Pancreas (tissue), 10 donors: ENCODE data around the gene INSYN2A. TPM values are rescaled to one million over a fixed set of nuclear protein-coding genes. Genes with fewer than 3 reads are reported as not detected.

Experiments
- ATAC-seq, 4 donors: fragments of 200-7000 bp; cut with Tn5 transposase; one replicate each; pipeline versions ENCODE4 v1.8.0 to v1.9.1; 2020; ENCODE audit warnings: mild to moderate bottlenecking in 4 of 4, moderate library complexity in 4 of 4
- DNase-seq, 6 donors: peaks; one replicate each; pipeline ENCODE4 v3.0.0-alpha.2; 2020
- FAIRE-seq: peaks from 2 replicates; lab custom pipeline; 2012; peaks lifted over from hg19 to GRCh38; lab: Jason Lieb, UNC
- H3K27ac ChIP-seq, 4 donors: fragments of 200-600 bp; sonication (generic); 1 replicate in 3 of 4; 2 replicates in 1 of 4; pipeline versions ENCODE4 v1.5.0 to v1.8.0; 2020
- H3K27me3 ChIP-seq, 4 donors: fragments of 200-600 bp; one replicate each; pipeline ENCODE4 v1.8.0; 2021
- H3K36me3 ChIP-seq, 3 donors: fragments of 200-600 bp; sonication (generic) in 1 of 3; one replicate each; pipeline versions ENCODE4 v1.5.0 to v1.8.0; 2020 to 2021
- H3K4me1 ChIP-seq, 3 donors: fragments of 200-600 bp; one replicate each; pipeline ENCODE4 v1.8.0; 2021
- H3K4me3 ChIP-seq, 4 donors: fragments of 200-600 bp; sonication (generic) in 2 of 4; one replicate each; pipeline versions ENCODE4 v1.5.0 to v1.8.0; 2020 to 2021
- H3K9me3 ChIP-seq, 4 donors: fragments of 200-600 bp; one replicate each; pipeline ENCODE4 v1.8.0; 2021
- WGBS, 2 donors: extraction: QIAGEN DNeasy Blood & Tissue Kit; methylation state at CpG; one replicate each; pipeline ENCODE4 v1.1.7; 2013; 5-methylcytosine and 5-hydroxymethylcytosine counted together
- intact Hi-C, 3 donors: fragments of 100-400 bp; cut with DNase I; formaldehyde crosslinking; loops; one replicate each; pipeline versions ENCODE4 v1.11.1 to v1.14.2; 2022
- polyA plus RNA-seq, 2 donors: library from polyadenylated mRNA; stranded (reverse); fragments of 200-250 nt; gene quantifications; one replicate each; pipeline ENCODE4 v1.2.3, GENCODE V29; 2013
- total RNA-seq, 6 donors: library from RNA; stranded (reverse); fragmentation: NEBNext Ultra II Directional in 4 of 6; extraction: Animal tissue kit (Norgen Biotek cat#: 25700) in 4 of 6; gene quantifications; one replicate each; pipeline versions ENCODE4 v1.2.1 to v1.2.4, GENCODE V29; 2021 to 2023
- TF ChIP-seq, protein P1 (sequence below), 4 donors: fragments of 200-600 bp; sonication (generic) in 3 of 4; IDR thresholded peaks; one replicate each; pipeline versions ENCODE4 v1.5.0 to v1.8.0; 2021; ENCODE audit warnings: antibody characterized with exemption in 4 of 4
- donor health status: healthy with polysubstance abuse.
- donor health status: DM: no; HTN: no; CAD: no; lungs with moderate emphysema.
- donor health status: DM: no; HTN: no; CAD: no.
- donor health status: control.
- donor health status: control.
- donor health status: Bipolar disorder and iron deficiency.
- donor health status: DM: yes; HTN: yes; CAD: no.
- donor health status: DM: no; HTN: no; CAD: no.
- donor health status: DM: no; HTN: no; CAD: no.
- donor health status: DM: yes; HTN: yes; CAD: no.

Gene INSYN2A
- total and polyA plus RNA-seq, 8 donors, result 0.02 to 0.09 (median 0.08) TPM; not detected in 4

DNA sequence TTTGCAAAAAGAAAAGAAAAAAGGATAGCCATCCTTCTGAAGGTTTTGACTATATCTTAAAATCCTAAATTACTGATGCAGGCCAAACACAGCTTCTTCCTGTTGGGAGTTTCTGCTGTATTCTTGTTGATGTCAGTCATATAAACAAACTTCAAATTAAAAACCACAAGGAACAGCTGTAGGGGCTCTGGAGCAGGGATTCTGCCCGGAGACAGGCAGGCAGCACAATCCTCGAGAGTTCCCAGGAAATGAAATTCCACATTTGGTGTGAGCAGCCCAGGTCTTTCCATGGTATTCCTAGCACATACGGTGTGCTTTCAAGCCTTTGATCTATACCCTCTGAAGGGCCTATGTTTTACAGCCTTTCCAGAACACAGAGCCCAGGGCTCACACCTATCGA, 43.2 kb downstream of the INSYN2A start:
- Histone ChIP-seq H3K4me1 (peaks cover 0 to 7% (median 0%) of the 10 kb centered on the region in 3 donors), H3K36me3 (no peaks in the 10 kb centered on the region), H3K27ac (no peak overlapping the region), H3K9me3 (no peaks in the 10 kb centered on the region), H3K4me3 (no peak overlapping the region), H3K27me3 (no peaks in the 10 kb centered on the region)
- 88 to 90% methylated on average over 4 of the region's 4 CpGs for WGBS, 2 donors
- FAIRE-seq (no peak), ATAC-seq (no peak), DNase-seq (no peak)
- intact Hi-C loops, result no loop called here
- TF ChIP-seq, protein P1, sequence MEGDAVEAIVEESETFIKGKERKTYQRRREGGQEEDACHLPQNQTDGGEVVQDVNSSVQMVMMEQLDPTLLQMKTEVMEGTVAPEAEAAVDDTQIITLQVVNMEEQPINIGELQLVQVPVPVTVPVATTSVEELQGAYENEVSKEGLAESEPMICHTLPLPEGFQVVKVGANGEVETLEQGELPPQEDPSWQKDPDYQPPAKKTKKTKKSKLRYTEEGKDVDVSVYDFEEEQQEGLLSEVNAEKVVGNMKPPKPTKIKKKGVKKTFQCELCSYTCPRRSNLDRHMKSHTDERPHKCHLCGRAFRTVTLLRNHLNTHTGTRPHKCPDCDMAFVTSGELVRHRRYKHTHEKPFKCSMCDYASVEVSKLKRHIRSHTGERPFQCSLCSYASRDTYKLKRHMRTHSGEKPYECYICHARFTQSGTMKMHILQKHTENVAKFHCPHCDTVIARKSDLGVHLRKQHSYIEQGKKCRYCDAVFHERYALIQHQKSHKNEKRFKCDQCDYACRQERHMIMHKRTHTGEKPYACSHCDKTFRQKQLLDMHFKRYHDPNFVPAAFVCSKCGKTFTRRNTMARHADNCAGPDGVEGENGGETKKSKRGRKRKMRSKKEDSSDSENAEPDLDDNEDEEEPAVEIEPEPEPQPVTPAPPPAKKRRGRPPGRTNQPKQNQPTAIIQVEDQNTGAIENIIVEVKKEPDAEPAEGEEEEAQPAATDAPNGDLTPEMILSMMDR (IDR thresholded peaks at IDR 0.05), result no peak

DNA sequence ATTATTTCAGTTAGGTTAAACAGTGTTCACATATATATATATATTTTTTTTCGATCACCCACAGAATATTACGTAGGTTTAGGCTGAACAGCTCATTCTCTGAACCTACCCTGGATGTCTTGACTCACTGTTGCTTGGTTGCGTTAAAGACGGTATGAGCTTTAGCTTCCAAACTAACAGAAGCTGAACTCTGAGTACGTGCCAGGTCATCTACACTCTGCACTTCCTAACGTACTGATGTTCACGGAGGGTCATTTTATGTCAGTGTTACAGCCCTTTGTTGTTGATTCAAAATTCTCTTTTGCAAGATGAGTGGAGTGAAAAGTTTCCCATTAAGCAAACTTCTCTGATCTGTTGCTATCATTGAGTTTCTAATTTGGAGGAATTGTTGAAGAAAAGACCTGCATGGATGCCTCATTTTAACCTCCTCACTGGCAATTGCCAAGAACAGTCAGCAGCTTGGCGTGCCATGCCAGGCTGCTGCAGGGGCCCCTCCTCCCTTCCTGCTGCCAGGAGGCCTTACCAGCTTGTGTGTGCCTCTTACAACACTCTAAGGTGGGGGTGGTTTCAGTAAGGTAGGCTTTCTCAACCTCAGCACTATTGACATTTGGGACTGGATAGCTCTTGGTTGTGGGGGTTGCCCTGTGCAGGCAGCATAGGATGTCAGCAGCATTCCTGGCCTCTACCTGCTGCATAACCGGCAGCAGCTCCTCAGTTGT, 44.3 kb downstream of the INSYN2A start:
- no peaks in the 10 kb centered on the region for H3K36me3 ChIP-seq
- no peak overlapping the region for H3K4me3 ChIP-seq
- WGBS, 2 donors, result 92 to 94% methylated on average over 9 of the region's 9 CpGs
- intact Hi-C loops, result no loop called here
- DNase-seq (no peak), FAIRE-seq (no peak), ATAC-seq (no peak)
- no peak overlapping the region for H3K27ac ChIP-seq
- no peaks in the 10 kb centered on the region for H3K27me3 ChIP-seq
- H3K4me1 ChIP-seq, result no peaks in the 10 kb centered on the region
- TF ChIP-seq, protein P1 (IDR thresholded peaks at IDR 0.05), result no peak
- no peaks in the 10 kb centered on the region for H3K9me3 ChIP-seq

- ATAC-seq, result no peak
- Histone ChIP-seq H3K4me3 (no peak overlapping the region), H3K36me3 (no peaks in the 10 kb centered on the region), H3K27ac (no peak overlapping the region), H3K9me3 (no peaks in the 10 kb centered on the region), H3K27me3 (no peaks in the 10 kb centered on the region), H3K4me1 (no peaks in the 10 kb centered on the region)
- DNase-seq, result no peak
- intact Hi-C loops, result no loop called here
- no peak for FAIRE-seq
- WGBS, 2 donors, result 95 to 97% methylated on average over 10 of the region's 10 CpGs
- TF ChIP-seq, protein P1 (IDR thresholded peaks at IDR 0.05), result no peak
Measured at GRCh38 chr10:127151541-127151940, 44.9 kb downstream of the INSYN2A start.

GRCh38 chr10:127150136-127150535, 46.3 kb downstream of the INSYN2A start:
- DNase-seq, result no peak
- Histone ChIP-seq H3K36me3 (no peaks in the 10 kb centered on the region), H3K27ac (no peak overlapping the region), H3K27me3 (no peaks in the 10 kb centered on the region), H3K4me1 (no peaks in the 10 kb centered on the region), H3K9me3 (no peaks in the 10 kb centered on the region), H3K4me3 (no peak overlapping the region)
- intact Hi-C loops, result no loop called here
- ATAC-seq, result no peak
- FAIRE-seq, result no peak
- 95 to 97% methylated on average over 5 of the region's 5 CpGs for WGBS, 2 donors
- TF ChIP-seq, protein P1 (IDR thresholded peaks at IDR 0.05), result no peak

DNA sequence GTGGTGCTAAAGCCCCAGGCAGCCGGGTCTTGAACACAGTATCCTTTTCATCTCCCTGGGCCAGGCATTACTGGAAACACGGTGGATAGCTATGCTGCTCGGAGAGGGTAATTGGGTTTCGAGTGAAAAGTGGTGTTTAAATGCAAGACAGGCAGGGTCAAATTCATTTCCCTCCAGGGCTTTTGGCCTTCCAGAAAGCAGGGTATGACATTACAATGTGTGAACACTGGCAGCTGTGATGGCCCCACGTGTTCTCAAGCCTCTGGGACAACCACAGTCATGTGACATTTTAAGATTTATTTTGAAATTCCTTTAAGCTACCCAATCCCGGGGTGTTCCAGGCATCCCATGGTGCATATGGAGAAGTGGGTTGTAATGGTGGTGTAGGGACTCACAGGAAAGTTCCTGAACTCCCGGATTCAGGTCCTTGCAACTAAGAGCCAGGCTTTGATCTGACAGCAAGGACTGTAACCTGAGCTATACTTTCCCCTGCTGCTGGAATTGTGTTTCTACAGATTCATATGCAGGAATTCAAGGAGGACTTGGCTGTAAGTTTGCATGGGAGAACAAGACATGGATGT, 46.8 kb downstream of the INSYN2A start:
- DNase-seq, result no peak
- Histone ChIP-seq H3K27ac (no peak overlapping the region), H3K36me3 (no peaks in the 10 kb centered on the region), H3K9me3 (no peaks in the 10 kb centered on the region), H3K4me3 (no peak overlapping the region), H3K27me3 (no peaks in the 10 kb centered on the region), H3K4me1 (no peaks in the 10 kb centered on the region)
- intact Hi-C loops, result no loop called here
- FAIRE-seq, result no peak
- WGBS, 2 donors, result 63 to 71% methylated on average over 7 of the region's 7 CpGs
- ATAC-seq, result no peak
- TF ChIP-seq, protein P1 (IDR thresholded peaks at IDR 0.05), result no peak
